ENCODE data around the gene NOL3. TPM values are rescaled to one million over a fixed set of nuclear protein-coding genes. Genes with fewer than 3 reads are reported as not detected.

The NOL3 gene
- total RNA-seq, 1 experiment from 2014 or later = 8.5 TPM

GRCh38 chr16:67199011-67199807 is 28.9 kb downstream of the NOL3 start, which contains the start of gene ELMO3 (continued):
- TF ChIP-seq ZNF232 (CRISPR knock-in tag; IDR thresholded peaks at IDR 0.05) (no peak; the same call in 1 of the 2 replicates), NFATC4 (CRISPR knock-in tag; IDR thresholded peaks at IDR 0.05) (peak; percentile 52; the same call in 1 of the 2 replicates), ZBTB43 (CRISPR knock-in tag; IDR thresholded peaks at IDR 0.05) (no peak), GRHL2 (CRISPR knock-in tag; IDR thresholded peaks at IDR 0.05; ENCODE audit: insufficient replicate concordance, severe bottlenecking) (no peak), CREM (CRISPR knock-in tag; IDR thresholded peaks at IDR 0.05) (peak; percentile 35; the same call in 1 of the 2 replicates), TEAD1 (CRISPR knock-in tag; IDR thresholded peaks at IDR 0.05) (0 out of 2 replicates have a peak, but pooled peaks have one; percentile 40), RELA (CRISPR knock-in tag; IDR thresholded peaks at IDR 0.05; ENCODE audit: borderline replicate concordance) (0 out of 2 replicates have a peak, but pooled peaks have one; percentile 56), ZNF671 (CRISPR knock-in tag; IDR thresholded peaks at IDR 0.05) (no peak; the same call in 1 of the 2 replicates), ZNF416 (CRISPR knock-in tag; IDR thresholded peaks at IDR 0.05) (peak; percentile 90), FOXP1 (CRISPR knock-in tag; IDR thresholded peaks at IDR 0.05; ENCODE audit: borderline replicate concordance) (peak; percentile 61; the same call in 1 of the 2 replicates), CBFB (CRISPR knock-in tag; IDR thresholded peaks at IDR 0.05; ENCODE audit: low read depth) (0 out of 2 replicates have a peak, but pooled peaks have one; percentile 53), IRF1 (CRISPR knock-in tag; IDR thresholded peaks at IDR 0.05) (peak; percentile 23; the same call in 1 of the 2 replicates), CREB1 (CRISPR knock-in tag; IDR thresholded peaks at IDR 0.05) (0 out of 2 replicates have a peak, but pooled peaks have one; percentile 47), ZNF423 (CRISPR knock-in tag; IDR thresholded peaks at IDR 0.05) (no peak), ZNF281 (CRISPR knock-in tag; IDR thresholded peaks at IDR 0.05) (0 out of 2 replicates have a peak, but pooled peaks have one; percentile 72), AFF4 (CRISPR knock-in tag; IDR thresholded peaks at IDR 0.05; ENCODE audit: borderline replicate concordance) (no peak), SP1 (CRISPR knock-in tag; conservative IDR thresholded peaks at IDR 0.05) (peak; percentile 14; the same call in 1 of the 2 replicates), USF2 (CRISPR knock-in tag; IDR thresholded peaks at IDR 0.05) (peak; percentile 58)
- TF ChIP-seq, protein P1, sequence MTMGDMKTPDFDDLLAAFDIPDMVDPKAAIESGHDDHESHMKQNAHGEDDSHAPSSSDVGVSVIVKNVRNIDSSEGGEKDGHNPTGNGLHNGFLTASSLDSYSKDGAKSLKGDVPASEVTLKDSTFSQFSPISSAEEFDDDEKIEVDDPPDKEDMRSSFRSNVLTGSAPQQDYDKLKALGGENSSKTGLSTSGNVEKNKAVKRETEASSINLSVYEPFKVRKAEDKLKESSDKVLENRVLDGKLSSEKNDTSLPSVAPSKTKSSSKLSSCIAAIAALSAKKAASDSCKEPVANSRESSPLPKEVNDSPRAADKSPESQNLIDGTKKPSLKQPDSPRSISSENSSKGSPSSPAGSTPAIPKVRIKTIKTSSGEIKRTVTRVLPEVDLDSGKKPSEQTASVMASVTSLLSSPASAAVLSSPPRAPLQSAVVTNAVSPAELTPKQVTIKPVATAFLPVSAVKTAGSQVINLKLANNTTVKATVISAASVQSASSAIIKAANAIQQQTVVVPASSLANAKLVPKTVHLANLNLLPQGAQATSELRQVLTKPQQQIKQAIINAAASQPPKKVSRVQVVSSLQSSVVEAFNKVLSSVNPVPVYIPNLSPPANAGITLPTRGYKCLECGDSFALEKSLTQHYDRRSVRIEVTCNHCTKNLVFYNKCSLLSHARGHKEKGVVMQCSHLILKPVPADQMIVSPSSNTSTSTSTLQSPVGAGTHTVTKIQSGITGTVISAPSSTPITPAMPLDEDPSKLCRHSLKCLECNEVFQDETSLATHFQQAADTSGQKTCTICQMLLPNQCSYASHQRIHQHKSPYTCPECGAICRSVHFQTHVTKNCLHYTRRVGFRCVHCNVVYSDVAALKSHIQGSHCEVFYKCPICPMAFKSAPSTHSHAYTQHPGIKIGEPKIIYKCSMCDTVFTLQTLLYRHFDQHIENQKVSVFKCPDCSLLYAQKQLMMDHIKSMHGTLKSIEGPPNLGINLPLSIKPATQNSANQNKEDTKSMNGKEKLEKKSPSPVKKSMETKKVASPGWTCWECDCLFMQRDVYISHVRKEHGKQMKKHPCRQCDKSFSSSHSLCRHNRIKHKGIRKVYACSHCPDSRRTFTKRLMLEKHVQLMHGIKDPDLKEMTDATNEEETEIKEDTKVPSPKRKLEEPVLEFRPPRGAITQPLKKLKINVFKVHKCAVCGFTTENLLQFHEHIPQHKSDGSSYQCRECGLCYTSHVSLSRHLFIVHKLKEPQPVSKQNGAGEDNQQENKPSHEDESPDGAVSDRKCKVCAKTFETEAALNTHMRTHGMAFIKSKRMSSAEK (CRISPR knock-in tag; IDR thresholded peaks at IDR 0.05; ENCODE audit: borderline replicate concordance) = peak; percentile 60; the same call in 1 of the 2 replicates
- TF ChIP-seq, protein P2, sequence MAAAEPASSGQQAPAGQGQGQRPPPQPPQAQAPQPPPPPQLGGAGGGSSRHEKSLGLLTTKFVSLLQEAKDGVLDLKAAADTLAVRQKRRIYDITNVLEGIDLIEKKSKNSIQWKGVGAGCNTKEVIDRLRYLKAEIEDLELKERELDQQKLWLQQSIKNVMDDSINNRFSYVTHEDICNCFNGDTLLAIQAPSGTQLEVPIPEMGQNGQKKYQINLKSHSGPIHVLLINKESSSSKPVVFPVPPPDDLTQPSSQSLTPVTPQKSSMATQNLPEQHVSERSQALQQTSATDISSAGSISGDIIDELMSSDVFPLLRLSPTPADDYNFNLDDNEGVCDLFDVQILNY (CRISPR knock-in tag; IDR thresholded peaks at IDR 0.05) = no peak
- TF ChIP-seq, protein P3, sequence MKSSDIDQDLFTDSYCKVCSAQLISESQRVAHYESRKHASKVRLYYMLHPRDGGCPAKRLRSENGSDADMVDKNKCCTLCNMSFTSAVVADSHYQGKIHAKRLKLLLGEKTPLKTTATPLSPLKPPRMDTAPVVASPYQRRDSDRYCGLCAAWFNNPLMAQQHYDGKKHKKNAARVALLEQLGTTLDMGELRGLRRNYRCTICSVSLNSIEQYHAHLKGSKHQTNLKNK (CRISPR knock-in tag; IDR thresholded peaks at IDR 0.05) = no peak
